Ectodermal cell (in vitro differentiated cells): ENCODE results near the gene PPM1H.
"Not testable (repeated sequence)": the region's sequence is repeated elsewhere in the genome, so short reads cannot be mapped to it uniquely, and the experiment has no call there.

Experiments used
- H3K27ac ChIP-seq: 2 replicates; pipeline ENCODE4 v1.7.0; 2013; ENCODE audit warnings: mild to moderate bottlenecking, low read depth, low read length; ENCODE audit not compliant: insufficient read depth, poor library complexity, severe bottlenecking
- H3K27me3 ChIP-seq: 2 replicates; pipeline ENCODE4 v1.7.0; 2013; ENCODE audit warnings: mild to moderate bottlenecking, low read length; ENCODE audit not compliant: insufficient read depth, control insufficient read depth, poor library complexity, severe bottlenecking
- H3K36me3 ChIP-seq: one replicate; pipeline ENCODE4 v1.7.0; 2013; ENCODE audit warnings: low read length; ENCODE audit not compliant: control insufficient read depth, insufficient read depth
- H3K4me1 ChIP-seq: one replicate; pipeline ENCODE4 v1.7.0; 2013; ENCODE audit warnings: low read length; ENCODE audit not compliant: control insufficient read depth, insufficient read depth
- H3K4me3 ChIP-seq: 2 replicates; pipeline ENCODE4 v1.7.0; 2013; ENCODE audit warnings: low read depth, low read length, control low read depth; ENCODE audit not compliant: insufficient read depth
- H3K9me3 ChIP-seq: 2 replicates; pipeline ENCODE4 v1.7.0; 2013; ENCODE audit warnings: mild to moderate bottlenecking, low read length, moderate library complexity; ENCODE audit not compliant: control insufficient read depth
- WGBS, 2 experiments: methylation state at CpG; one replicate each; pipeline ENCODE4 v1.1.7; 2013; ENCODE audit warnings: missing lambda C conversion rate in 2 of 2; 5-methylcytosine and 5-hydroxymethylcytosine counted together

Gene PPM1H

DNA sequence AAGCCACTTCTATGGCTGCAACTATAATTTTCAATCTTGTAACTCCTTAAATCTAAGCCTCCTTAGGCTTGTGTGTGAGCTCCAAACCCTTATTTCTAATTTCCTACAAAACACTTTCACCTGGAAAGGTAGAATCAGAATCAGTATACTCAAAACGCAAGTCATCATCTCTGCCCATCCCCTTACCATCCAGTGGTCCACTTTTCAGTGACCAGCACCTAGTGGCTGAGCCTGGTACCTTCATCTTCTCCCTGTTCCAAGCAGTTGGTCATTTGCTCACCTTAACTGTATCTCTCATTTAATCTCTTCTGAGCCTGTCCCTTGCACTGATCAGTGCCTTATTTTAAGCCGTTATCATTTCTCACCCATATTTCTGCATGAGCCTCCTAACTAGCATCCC is 107.9 kb downstream of the PPM1H start:
- no peak overlapping the region for H3K27ac ChIP-seq
- no peaks in the 10 kb centered on the region for H3K27me3 ChIP-seq
- no peak overlapping the region for H3K4me3 ChIP-seq
- 94 to 95% methylated on average over 2 of the region's 2 CpGs for WGBS, 2 experiments
- H3K4me1 ChIP-seq, result no peaks in the 10 kb centered on the region
- no peaks in the 10 kb centered on the region for H3K36me3 ChIP-seq
- H3K9me3 ChIP-seq, result no peaks in the 10 kb centered on the region

GRCh38 chr12:62817556-62818271 is 117.2 kb downstream of the PPM1H start:
- H3K27ac ChIP-seq, result no peak overlapping the region
- 76% methylated on average over 9 of the region's 9 CpGs for WGBS, 2 experiments
- no peaks in the 10 kb centered on the region for H3K4me1 ChIP-seq
- H3K36me3 ChIP-seq, result no peaks in the 10 kb centered on the region
- H3K9me3 ChIP-seq, result no peaks in the 10 kb centered on the region
- H3K4me3 ChIP-seq, result no peak overlapping the region
- no peaks in the 10 kb centered on the region for H3K27me3 ChIP-seq

- H3K9me3 ChIP-seq, result no peaks in the 10 kb centered on the region
- WGBS, 2 experiments, result 91 to 95% methylated on average over 2 to 3 of the region's 3 CpGs
- H3K4me1 ChIP-seq, result no peaks in the 10 kb centered on the region
- H3K4me3 ChIP-seq, result no peak overlapping the region
- H3K36me3 ChIP-seq, result no peaks in the 10 kb centered on the region
- H3K27me3 ChIP-seq, result no peaks in the 10 kb centered on the region
- no peak overlapping the region for H3K27ac ChIP-seq
Observed at GRCh38 chr12:62814243-62814642, 120.7 kb downstream of the PPM1H start.

DNA sequence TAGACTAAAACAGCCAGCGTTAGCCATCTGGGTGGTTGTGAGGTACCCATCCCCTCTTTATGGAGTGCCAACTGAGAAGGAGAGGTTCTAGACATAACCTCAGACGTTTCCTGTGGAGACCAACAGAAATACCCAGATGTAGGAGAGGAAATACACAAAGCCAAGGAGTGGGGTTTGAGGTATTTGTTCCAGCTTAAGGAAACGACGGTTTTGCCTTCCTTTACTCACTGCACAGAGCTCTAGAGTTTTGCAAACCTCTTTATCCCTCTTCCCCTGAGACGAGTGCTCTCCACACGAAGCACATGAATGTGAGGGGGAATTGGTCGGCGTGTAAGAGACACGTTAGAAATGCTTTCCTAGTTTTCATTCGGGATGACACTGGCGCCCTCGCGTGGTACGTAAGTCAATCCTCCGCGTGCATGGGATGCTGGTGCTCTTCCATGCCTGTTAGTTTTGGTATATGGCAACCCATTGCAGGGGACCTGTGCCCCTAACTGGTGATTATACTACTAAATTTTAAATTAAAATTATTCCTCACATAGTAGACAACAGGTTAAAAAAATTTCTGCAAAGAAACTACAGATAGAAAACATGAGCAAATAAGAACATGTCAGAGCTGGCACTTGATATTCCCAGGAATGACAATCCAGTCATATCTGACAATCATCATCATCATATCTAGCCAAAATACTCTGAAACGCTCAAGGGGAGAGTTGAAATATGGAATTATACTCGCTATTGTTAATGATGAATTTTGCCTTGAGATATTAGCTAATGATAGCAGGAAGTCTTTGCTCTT is 121.7 kb downstream of the PPM1H start:
- no peak overlapping the region for H3K4me3 ChIP-seq
- H3K27me3 ChIP-seq, result no peaks in the 10 kb centered on the region
- H3K4me1 ChIP-seq, result no peaks in the 10 kb centered on the region
- no peaks in the 10 kb centered on the region for H3K36me3 ChIP-seq
- 20 to 22% methylated on average over 18 of the region's 18 CpGs for WGBS, 2 experiments
- H3K27ac ChIP-seq, result no peak overlapping the region
- no peaks in the 10 kb centered on the region for H3K9me3 ChIP-seq

- H3K27ac ChIP-seq, H3K27me3 ChIP-seq, H3K4me1 ChIP-seq, H3K36me3 ChIP-seq, H3K9me3 ChIP-seq, H3K4me3 ChIP-seq: not testable (repeated sequence)
- WGBS, 2 experiments, result 91 to 96% methylated on average over 4 of the region's 4 CpGs
Observed at GRCh38 chr12:62811481-62811880, 123.5 kb downstream of the PPM1H start.

- Histone ChIP-seq H3K27ac (no peak overlapping the region), H3K36me3 (no peaks in the 10 kb centered on the region), H3K9me3 (no peaks in the 10 kb centered on the region), H3K4me1 (no peaks in the 10 kb centered on the region), H3K27me3 (no peaks in the 10 kb centered on the region), H3K4me3 (no peak overlapping the region)
- WGBS, 2 experiments, result 93 to 96% methylated on average over 3 of the region's 4 CpGs
Observed at GRCh38 chr12:62808166-62808879, 126.6 kb downstream of the PPM1H start.

DNA sequence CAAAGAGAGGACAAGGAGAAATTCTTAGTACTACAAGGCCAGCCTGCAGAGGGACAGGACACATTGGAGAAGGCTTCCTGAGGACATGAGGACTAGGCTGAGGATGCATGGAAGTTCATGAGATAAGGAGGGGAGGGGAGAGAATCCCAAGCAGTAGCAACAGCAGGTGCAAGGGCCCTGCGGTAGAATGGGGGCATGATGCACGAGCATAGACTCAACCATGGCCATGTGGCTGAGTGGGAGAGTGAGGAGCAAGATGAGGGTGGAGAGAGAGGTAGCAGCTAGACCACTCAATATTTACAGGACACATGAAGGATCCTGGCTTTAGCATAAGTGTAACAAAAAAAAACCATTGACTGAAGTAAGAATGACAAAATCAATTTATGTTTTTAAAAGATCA is 128.1 kb downstream of the PPM1H start:
- no peak overlapping the region for H3K4me3 ChIP-seq
- H3K27me3 ChIP-seq, result no peaks in the 10 kb centered on the region
- WGBS, 2 experiments, result 96% methylated on average over 2 of the region's 2 CpGs
- H3K27ac ChIP-seq, result no peak overlapping the region
- no peaks in the 10 kb centered on the region for H3K9me3 ChIP-seq
- H3K36me3 ChIP-seq, result no peaks in the 10 kb centered on the region
- no peaks in the 10 kb centered on the region for H3K4me1 ChIP-seq

DNA sequence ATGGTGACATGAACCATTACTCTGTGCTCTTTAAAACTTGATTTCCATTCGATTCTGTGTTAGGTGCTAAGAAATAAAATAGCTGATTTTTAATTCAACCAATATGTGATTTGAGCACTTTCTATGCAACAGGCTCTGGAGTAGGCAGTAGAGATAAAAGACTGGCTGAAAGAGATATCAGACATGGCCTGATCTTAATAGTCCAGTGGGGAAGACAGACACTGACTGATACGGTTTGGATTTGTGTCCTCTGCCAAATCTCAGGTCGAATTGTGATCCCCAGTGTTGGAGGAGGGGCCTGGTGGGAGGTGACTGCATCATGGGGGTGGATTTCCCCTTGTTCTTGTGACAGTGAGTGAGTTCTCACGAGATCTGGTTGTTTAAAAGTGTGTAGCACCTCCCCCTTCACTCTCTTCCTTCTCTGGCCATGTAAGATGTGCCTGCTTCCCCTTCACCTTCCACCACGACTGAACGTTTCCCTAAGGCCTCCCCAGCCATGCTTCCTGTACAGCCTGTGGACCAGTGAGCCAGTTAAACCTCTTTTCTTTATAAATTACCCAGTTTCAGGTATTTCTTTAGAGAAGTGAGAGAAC is 128.6 kb downstream of the PPM1H start:
- Histone ChIP-seq H3K4me3 (no peak overlapping the region), H3K36me3 (no peaks in the 10 kb centered on the region), H3K27me3 (no peaks in the 10 kb centered on the region), H3K27ac (no peak overlapping the region), H3K9me3 (no peaks in the 10 kb centered on the region), H3K4me1 (no peaks in the 10 kb centered on the region)
- WGBS, 2 experiments, result 88 to 89% methylated on average over 6 of the region's 6 CpGs

DNA sequence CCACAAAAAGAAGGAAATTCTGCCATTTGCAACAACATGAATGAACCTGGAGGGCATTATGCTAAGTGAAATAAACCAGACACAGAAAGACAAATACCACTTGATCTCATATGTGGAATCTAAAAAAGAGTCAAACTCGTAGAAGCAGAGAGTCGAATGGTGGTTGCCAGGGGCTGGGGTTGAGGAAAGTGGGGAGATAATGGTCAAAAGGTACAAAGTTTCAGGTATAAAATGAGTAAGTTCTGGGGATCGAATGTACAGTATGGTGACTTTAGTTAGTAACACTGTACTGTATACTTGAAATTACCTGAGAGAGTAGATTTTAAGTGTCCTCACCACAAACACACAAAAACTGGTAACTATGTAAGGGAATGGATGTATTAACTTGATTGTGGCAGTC is 129.4 kb downstream of the PPM1H start:
- Histone ChIP-seq H3K4me3 (no peak overlapping the region), H3K27me3 (no peaks in the 10 kb centered on the region), H3K27ac (no peak overlapping the region), H3K4me1 (no peaks in the 10 kb centered on the region), H3K9me3 (no peaks in the 10 kb centered on the region), H3K36me3 (no peaks in the 10 kb centered on the region)
- WGBS, 2 experiments, result 87 to 90% methylated on average over 3 of the region's 3 CpGs

DNA sequence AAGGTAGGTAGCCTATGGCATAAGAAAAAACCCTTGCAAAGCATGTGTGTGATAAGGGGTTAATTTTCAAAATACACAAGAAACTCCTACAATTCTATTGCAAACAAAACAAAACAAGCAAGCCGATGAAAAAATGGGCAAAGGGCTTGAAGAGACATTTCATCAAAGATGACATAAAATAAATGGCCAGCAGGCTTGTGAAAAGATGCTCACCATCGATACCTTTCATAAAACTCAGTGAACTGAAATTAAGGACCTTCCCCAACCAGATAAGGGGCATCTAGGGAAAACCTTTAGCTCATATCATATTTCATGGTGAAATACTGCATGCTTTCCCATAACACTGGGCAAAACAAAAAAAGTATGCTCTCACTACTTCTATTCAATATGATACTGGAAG is 131.2 kb downstream of the PPM1H start:
- Histone ChIP-seq H3K4me3 (no peak overlapping the region), H3K36me3 (no peaks in the 10 kb centered on the region)
- WGBS, 2 experiments, result 79 to 94% methylated on average over 2 of the region's 2 CpGs

More for the DNA sequence above, 131.2 kb downstream of the PPM1H start:
- Histone ChIP-seq H3K9me3 (no peaks in the 10 kb centered on the region), H3K27me3 (no peaks in the 10 kb centered on the region), H3K4me1 (no peaks in the 10 kb centered on the region), H3K27ac (no peak overlapping the region)
